Endothelial cell of umbilical vein (primary cell): ENCODE measurements around the gene PANX2. TPM values are rescaled to one million over a fixed set of nuclear protein-coding genes. Genes with fewer than 3 reads are reported as not detected.

Experiments
- BruUV-seq: library from RNA; stranded (reverse); fragments of 400-500 nt; replicated peaks from 2 replicates; lab custom pipeline; 2021; lab: Mats Ljungman, UMichigan
- CTCF ChIA-PET: fragments of 300-600, 350-600 bp; sonication (Branson Sonifier 250); formaldehyde crosslinking; loops from one replicate; lab custom pipeline; 2021; ENCODE audit warnings: antibody characterized with exemption, inconsistent platforms; lab: Charles Lee
- POLR2A ChIA-PET: fragments of 300-600, 350-600 bp; sonication (Branson Sonifier 250); formaldehyde crosslinking; loops from one replicate; lab custom pipeline; 2021; ENCODE audit warnings: antibody characterized with exemption, inconsistent platforms; lab: Charles Lee
- DNase-seq: peaks from one replicate; pipeline ENCODE4 v3.0.0-alpha.2; 2011; ENCODE audit warnings: low read depth, low spot score
- FAIRE-seq: peaks from 2 replicates; lab custom pipeline; 2011; peaks lifted over from hg19 to GRCh38; lab: Jason Lieb, UNC
- H2AFZ ChIP-seq: 2 replicates; pipeline ENCODE4 v1.6.0; 2012; ENCODE audit warnings: low read depth, low read length, control low read depth, inconsistent platforms
- H3K27ac ChIP-seq: 2 replicates; pipeline ENCODE4 v1.5.1; 2011; ENCODE audit warnings: low read depth, mild to moderate bottlenecking, control low read depth, low read length, moderate library complexity; ENCODE audit not compliant: insufficient read depth
- H3K27me3 ChIP-seq, 2 experiments: 2 replicates each; pipeline versions ENCODE4 v1.6.0 to v1.6.1; 2011; ENCODE audit warnings: low read length in 2 of 2, mixed read lengths in 1 of 2; ENCODE audit not compliant: control insufficient read depth in 2 of 2, insufficient read depth in 2 of 2
- H3K36me3 ChIP-seq, 2 experiments: 2 replicates in 1 of 2; 3 replicates in 1 of 2; pipeline ENCODE4 v1.5.1; 2011; ENCODE audit warnings: low read length in 2 of 2, mild to moderate bottlenecking in 1 of 2, moderate library complexity in 1 of 2; ENCODE audit not compliant: control insufficient read depth in 2 of 2, insufficient read depth in 2 of 2; ENCODE audit errors: extremely low read depth in 1 of 2
- H3K4me1 ChIP-seq: 3 replicates; pipeline ENCODE4 v1.5.1; 2011; ENCODE audit warnings: mild to moderate bottlenecking, low read length; ENCODE audit not compliant: control insufficient read depth, insufficient read depth; ENCODE audit errors: extremely low read depth
- H3K4me2 ChIP-seq: 2 replicates; pipeline ENCODE4 v1.6.1; 2011; ENCODE audit warnings: low read length, control low read depth, mixed read lengths; ENCODE audit not compliant: insufficient read depth
- H3K4me3 ChIP-seq, 3 experiments: fragments of 200-600 bp in 1 of 3; sonication (generic), shearing (Covaris generic) in 1 of 3; replicated peaks in 1 of 3; 2 replicates each; pipeline ENCODE4 v1.5.1; 2011 to 2016; ENCODE audit warnings: control low read depth in 3 of 3, low read length in 3 of 3, mild to moderate bottlenecking in 2 of 3, inconsistent platforms in 1 of 3, low read depth in 1 of 3, moderate library complexity in 1 of 3; ENCODE audit not compliant: insufficient read depth in 1 of 3
- H3K79me2 ChIP-seq: 2 replicates; pipeline ENCODE4 v1.6.0; 2012; ENCODE audit warnings: low read length, inconsistent platforms; ENCODE audit not compliant: control insufficient read depth, insufficient read depth
- H3K9ac ChIP-seq: replicated peaks from 2 replicates; pipeline ENCODE3; 2011; ENCODE audit warnings: low read length, control low read depth; ENCODE audit not compliant: insufficient read depth; ENCODE audit errors: extremely low read depth
- H3K9me1 ChIP-seq: replicated peaks from 3 replicates; pipeline ENCODE4 v1.6.0; 2011; ENCODE audit warnings: mild to moderate bottlenecking, low read length; ENCODE audit not compliant: control insufficient read depth, insufficient read depth; ENCODE audit errors: extremely low read depth
- H3K9me3 ChIP-seq: replicated peaks from 2 replicates; pipeline ENCODE4 v1.5.1; 2012; ENCODE audit warnings: low read length, inconsistent platforms; ENCODE audit not compliant: control insufficient read depth, insufficient read depth
- H4K20me1 ChIP-seq: replicated peaks from 2 replicates; pipeline ENCODE3; 2011; ENCODE audit warnings: mild to moderate bottlenecking, low read length; ENCODE audit not compliant: control insufficient read depth, insufficient read depth; ENCODE audit errors: extremely low read depth
- CTCF ChIP-seq, 2 donors: IDR thresholded peaks; 1 replicate in 1 of 2; 2 replicates in 1 of 2; pipeline ENCODE4 v1.5.1; 2011; ENCODE audit warnings: low read length in 2 of 2, mild to moderate bottlenecking in 2 of 2, moderate library complexity in 2 of 2, control low read depth in 1 of 2, inconsistent platforms in 1 of 2, low read depth in 1 of 2; ENCODE audit not compliant: insufficient read depth in 1 of 2; ENCODE audit errors: extremely low read depth in 1 of 2
- EZH2 ChIP-seq: IDR thresholded peaks from 2 replicates; pipeline ENCODE4 v1.6.1; 2012; ENCODE audit warnings: borderline replicate concordance, low read depth, mild to moderate bottlenecking, moderate library complexity, low read length, inconsistent platforms; ENCODE audit not compliant: severe bottlenecking
- FOS ChIP-seq: IDR thresholded peaks from 2 replicates; pipeline ENCODE4 v1.6.1; 2011; ENCODE audit warnings: mild to moderate bottlenecking, low read length, moderate library complexity, borderline replicate concordance; ENCODE audit not compliant: insufficient read depth
- GATA2 ChIP-seq: IDR thresholded peaks from 2 replicates; pipeline ENCODE4 v1.7.0; 2011; ENCODE audit warnings: low read depth, mild to moderate bottlenecking, moderate library complexity, mixed read lengths, low read length; ENCODE audit not compliant: insufficient read length, insufficient read depth
- JUN ChIP-seq: IDR thresholded peaks from 2 replicates; pipeline ENCODE4 v1.6.1; 2011; ENCODE audit warnings: borderline replicate concordance, low read depth; ENCODE audit not compliant: insufficient read length, insufficient read depth
- MYC ChIP-seq: IDR thresholded peaks from one replicate; pipeline ENCODE4 v1.6.1; 2011; ENCODE audit warnings: mild to moderate bottlenecking, low read depth, low read length
- POLR2A ChIP-seq: IDR thresholded peaks from 2 replicates; pipeline ENCODE4 v1.6.1; 2012; ENCODE audit warnings: low read depth, mild to moderate bottlenecking, control low read depth, low read length
- POLR2AphosphoS5 ChIP-seq: IDR thresholded peaks from 2 replicates; pipeline ENCODE4 v1.6.1; 2012; ENCODE audit warnings: low read depth, mild to moderate bottlenecking, control low read depth, low read length, moderate library complexity; ENCODE audit not compliant: insufficient read depth
- dilution Hi-C: fragments of 300-500 bp; cut with MboI; formaldehyde crosslinking; loops from one replicate; pipeline ENCODE4 v1.15.0; 2019; ENCODE audit warnings: low sequenced_read_pairs; ENCODE audit not compliant: extremely low pct_ligation_motif_present
- intact Hi-C: fragments of 100-400 bp; cut with micrococcal nuclease; formaldehyde crosslinking; loops from one replicate; pipeline ENCODE4 v1.10.0; 2022
- polyA plus RNA-seq, 4 experiments: library from polyadenylated mRNA; depleted of rRNA in 3 of 4; stranded (reverse) in 3 of 4; unstranded in 1 of 4; fragments of >200 nt; gene quantifications; 2 replicates each; pipeline versions ENCODE4 v1.2.1 to v1.2.3, GENCODE V29; 2011 to 2012; ENCODE audit warnings: missing spikeins in 1 of 4
- total RNA-seq: library from RNA; stranded (reverse); gene quantifications from 2 replicates; pipeline ENCODE4 v1.2.3, GENCODE V29; 2021
- TF ChIP-seq, protein P1 (sequence below): IDR thresholded peaks from 2 replicates; pipeline ENCODE4 v1.6.1; 2011; ENCODE audit not compliant: insufficient read depth, insufficient read length

The PANX2 gene
- total and polyA plus RNA-seq, 2 donors (not counting 3 experiments of a cell fraction or from before 2014, with no cell fraction given): 2.5 to 5.1 TPM

DNA sequence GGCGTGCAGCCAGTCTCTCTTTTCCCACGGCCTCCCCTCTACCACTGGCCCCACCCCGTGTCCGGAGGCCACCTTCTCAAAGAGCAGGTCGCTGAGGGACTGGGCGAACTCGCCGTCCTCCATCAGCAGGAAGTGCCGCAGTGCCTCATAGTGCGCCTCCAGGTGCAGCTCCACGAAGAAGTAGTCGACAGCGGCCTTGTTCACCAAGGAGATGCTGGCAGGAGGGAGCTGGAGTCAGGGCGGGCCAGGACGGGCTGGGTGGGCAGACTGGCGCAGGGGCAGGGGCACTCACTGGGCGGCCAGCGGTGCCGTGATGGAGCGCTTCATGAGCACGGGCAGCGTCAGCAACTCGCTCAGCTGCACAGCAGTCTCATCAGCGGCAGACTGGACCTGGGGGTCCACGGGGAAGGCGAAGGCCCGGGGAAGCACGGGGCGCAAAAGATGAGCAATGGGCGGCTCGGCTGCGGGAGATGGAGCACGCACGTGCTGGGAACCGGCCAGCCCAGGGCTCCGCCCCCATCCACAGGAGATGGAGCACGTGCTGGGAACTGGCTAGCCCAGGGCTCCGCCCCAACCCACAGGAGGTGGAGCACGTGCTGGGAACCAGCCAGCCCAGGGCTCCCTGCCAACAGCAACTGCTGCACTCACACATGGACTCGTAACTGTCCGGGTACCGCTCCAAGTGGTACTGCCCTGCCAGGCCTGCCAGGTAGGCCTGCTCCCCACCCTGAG is 48.6 kb downstream of the PANX2 start:
- CTCF ChIA-PET: no interaction called here
- H3K27me3 ChIP-seq: no peaks in the 10 kb centered on the region
- intact Hi-C loops: no loop called here
- no peak overlapping the region for H2AFZ ChIP-seq
- no peak overlapping the region for H3K4me3 ChIP-seq
- H3K9ac ChIP-seq: no peak overlapping the region
- no peak overlapping the region for H3K27ac ChIP-seq
- DNase-seq: peak; percentile 78
- H3K79me2 ChIP-seq: peaks cover 7% of the 10 kb centered on the region
- H4K20me1 ChIP-seq: no peaks in the 10 kb centered on the region
- TF ChIP-seq, protein P1, sequence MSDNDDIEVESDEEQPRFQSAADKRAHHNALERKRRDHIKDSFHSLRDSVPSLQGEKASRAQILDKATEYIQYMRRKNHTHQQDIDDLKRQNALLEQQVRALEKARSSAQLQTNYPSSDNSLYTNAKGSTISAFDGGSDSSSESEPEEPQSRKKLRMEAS: peak; percentile 93
- TF ChIP-seq EZH2: no peak
- no peak overlapping the region for H3K4me2 ChIP-seq
- no TSS peak for BruUV-seq
- FAIRE-seq: peak; percentile 62
- no peaks in the 10 kb centered on the region for H3K4me1 ChIP-seq
- no peaks in the 10 kb centered on the region for H3K9me3 ChIP-seq
- POLR2A ChIA-PET: no interaction called here
- H3K36me3 ChIP-seq: peaks cover 23 to 67% of the 10 kb centered on the region in 2 experiments
- dilution Hi-C loops: no loop called here
- no peaks in the 10 kb centered on the region for H3K9me1 ChIP-seq

GRCh38 chr22:50219800-50220602 is 49.5 kb downstream of the PANX2 start:
- DNase-seq (no peak), FAIRE-seq (no peak)
- dilution Hi-C loops: no loop called here
- TF ChIP-seq, protein P1: no peak
- TF ChIP-seq GATA2: no peak
- TF ChIP-seq CTCF (IDR thresholded peaks at IDR 0.05; ENCODE audit: extremely low read depth in 1 of 2, insufficient read depth in 1 of 2, low read depth in 1 of 2, low read length in 2 of 2): no peak
- no peak for TF ChIP-seq POLR2A
- no peak for TF ChIP-seq EZH2
- no peak for TF ChIP-seq JUN
- TF ChIP-seq MYC: no peak
- no peak for TF ChIP-seq FOS
- TF ChIP-seq POLR2AphosphoS5: no peak
- Histone ChIP-seq H4K20me1 (no peaks in the 10 kb centered on the region), H3K27me3 (no peaks in the 10 kb centered on the region), H3K9me3 (no peaks in the 10 kb centered on the region), H2AFZ (no peak overlapping the region), H3K4me2 (no peak overlapping the region), H3K36me3 (peaks cover 23 to 67% of the 10 kb centered on the region in 2 experiments), H3K79me2 (peaks cover 3% of the 10 kb centered on the region), H3K27ac (no peak overlapping the region), H3K4me1 (no peaks in the 10 kb centered on the region), H3K9ac (no peak overlapping the region), H3K9me1 (no peaks in the 10 kb centered on the region), H3K4me3 (no peak overlapping the region)
- intact Hi-C loops: no loop called here
- ChIA-PET POLR2A (no interaction called here), CTCF (no interaction called here)
- BruUV-seq: no TSS peak
